ENCODE data around the gene CD200.

CD200 gene

GRCh38 chr3:112374333-112374734 is 41.4 kb downstream of the CD200 start:
- H3F3A ChIP-seq (ENCODE audit: insufficient read depth, low read length), result no peaks in the 10 kb centered on the region
- no peaks in the 10 kb centered on the region for H3K9me2 ChIP-seq (replicated peaks; ENCODE audit: insufficient read depth, low read length)
- H3K4me1 ChIP-seq (ENCODE audit: low read length), result peaks cover 15% of the 10 kb centered on the region
- no peak for DNase-seq
- H3K27ac ChIP-seq (ENCODE audit: low read length), result no peak overlapping the region
- H3K9me3 ChIP-seq (replicated peaks; ENCODE audit: insufficient read depth, low read length), result no peaks in the 10 kb centered on the region
- H3K4me3 ChIP-seq (ENCODE audit: low read length), result no peak overlapping the region
- H3K4me2 ChIP-seq (ENCODE audit: low read depth, low read length), result no peak overlapping the region
- no peaks in the 10 kb centered on the region for H3K79me2 ChIP-seq (ENCODE audit: low read length)
- no peaks in the 10 kb centered on the region for H3K27me3 ChIP-seq (replicated peaks; ENCODE audit: insufficient read depth, low read length)
- no peaks in the 10 kb centered on the region for H4K20me1 ChIP-seq (ENCODE audit: insufficient read depth, low read length)
- no peak for TF ChIP-seq EZH2 (optimal IDR thresholded peaks at IDR 0.05; ENCODE audit: low read depth, low read length)
- TF ChIP-seq EZH2phosphoT487 (IDR thresholded peaks at IDR 0.05; ENCODE audit: low read length), result no peak
- TF ChIP-seq CTCF (IDR thresholded peaks at IDR 0.05; ENCODE audit: low read length), result no peak
- H3K9ac ChIP-seq (ENCODE audit: low read length), result no peak overlapping the region
- no peak overlapping the region for H2AFZ ChIP-seq (ENCODE audit: low read length)
- no peaks in the 10 kb centered on the region for H3K36me3 ChIP-seq (replicated peaks; ENCODE audit: insufficient read depth, low read length)

DNA sequence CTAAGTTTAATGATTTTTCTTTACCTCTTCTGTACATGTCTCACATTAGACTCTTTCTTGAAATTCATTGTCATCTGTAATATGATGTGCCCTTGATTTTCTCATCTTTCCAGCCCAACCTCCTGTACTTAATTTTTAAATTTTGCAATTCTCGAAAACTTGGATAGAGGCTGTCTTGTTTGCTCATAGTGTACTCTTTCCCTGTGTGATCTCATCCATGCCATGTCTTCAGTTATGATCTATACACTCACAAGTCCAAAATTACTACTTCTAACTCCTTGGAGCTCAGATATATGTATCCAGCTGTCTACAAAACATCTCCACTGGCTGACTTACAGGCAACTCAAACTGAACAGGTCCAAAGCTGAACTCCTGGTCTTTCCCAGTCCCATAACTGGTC is 42.2 kb downstream of the CD200 start:
- no peak for TF ChIP-seq EZH2phosphoT487 (IDR thresholded peaks at IDR 0.05; ENCODE audit: low read length)
- no peak for TF ChIP-seq CTCF (IDR thresholded peaks at IDR 0.05; ENCODE audit: low read length)
- no peak for TF ChIP-seq EZH2 (optimal IDR thresholded peaks at IDR 0.05; ENCODE audit: low read depth, low read length)
- H3F3A ChIP-seq (ENCODE audit: insufficient read depth, low read length), result no peaks in the 10 kb centered on the region
- no peak for DNase-seq
- H3K27ac ChIP-seq (ENCODE audit: low read length), result no peak overlapping the region
- H3K4me3 ChIP-seq (ENCODE audit: low read length), result no peak overlapping the region
- no peaks in the 10 kb centered on the region for H4K20me1 ChIP-seq (ENCODE audit: insufficient read depth, low read length)
- H3K36me3 ChIP-seq (replicated peaks; ENCODE audit: insufficient read depth, low read length), result no peaks in the 10 kb centered on the region
- H3K27me3 ChIP-seq (replicated peaks; ENCODE audit: insufficient read depth, low read length), result no peaks in the 10 kb centered on the region
- H2AFZ ChIP-seq (ENCODE audit: low read length), result no peak overlapping the region
- H3K9ac ChIP-seq (ENCODE audit: low read length), result no peak overlapping the region
- peaks cover 15% of the 10 kb centered on the region for H3K4me1 ChIP-seq (ENCODE audit: low read length)
- H3K9me2 ChIP-seq (replicated peaks; ENCODE audit: insufficient read depth, low read length), result no peaks in the 10 kb centered on the region
- H3K4me2 ChIP-seq (ENCODE audit: low read depth, low read length), result no peak overlapping the region
- no peaks in the 10 kb centered on the region for H3K9me3 ChIP-seq (replicated peaks; ENCODE audit: insufficient read depth, low read length)
- H3K79me2 ChIP-seq (ENCODE audit: low read length), result no peaks in the 10 kb centered on the region

GRCh38 chr3:112376241-112376911 is 43.4 kb downstream of the CD200 start:
- Histone ChIP-seq H3K27ac (ENCODE audit: low read length) (no peak overlapping the region), H3K4me3 (ENCODE audit: low read length) (no peak overlapping the region), H3K4me2 (ENCODE audit: low read depth, low read length) (no peak overlapping the region), H3F3A (ENCODE audit: insufficient read depth, low read length) (no peaks in the 10 kb centered on the region), H3K9me3 (replicated peaks; ENCODE audit: insufficient read depth, low read length) (no peaks in the 10 kb centered on the region), H3K36me3 (replicated peaks; ENCODE audit: insufficient read depth, low read length) (no peaks in the 10 kb centered on the region), H3K9ac (ENCODE audit: low read length) (no peak overlapping the region), H3K27me3 (replicated peaks; ENCODE audit: insufficient read depth, low read length) (no peaks in the 10 kb centered on the region), H2AFZ (ENCODE audit: low read length) (no peak overlapping the region), H4K20me1 (ENCODE audit: insufficient read depth, low read length) (no peaks in the 10 kb centered on the region), H3K9me2 (replicated peaks; ENCODE audit: insufficient read depth, low read length) (no peaks in the 10 kb centered on the region), H3K79me2 (ENCODE audit: low read length) (no peaks in the 10 kb centered on the region), H3K4me1 (ENCODE audit: low read length) (peaks cover 15% of the 10 kb centered on the region)
- no peak for DNase-seq
- TF ChIP-seq CTCF (IDR thresholded peaks at IDR 0.05; ENCODE audit: low read length) (no peak), EZH2phosphoT487 (IDR thresholded peaks at IDR 0.05; ENCODE audit: low read length) (no peak), EZH2 (optimal IDR thresholded peaks at IDR 0.05; ENCODE audit: low read depth, low read length) (no peak)
